HG03135 (cell line): ENCODE data around the gene LDLRAD3.

Source experiments
- ATAC-seq: cut with Tn5 transposase; IDR thresholded peaks from one replicate; pipeline ENCODE4 v1.9.1; 2021; ENCODE audit warnings: mild to moderate bottlenecking, moderate library complexity; ENCODE audit not compliant: unreplicated experiment

Gene LDLRAD3

DNA sequence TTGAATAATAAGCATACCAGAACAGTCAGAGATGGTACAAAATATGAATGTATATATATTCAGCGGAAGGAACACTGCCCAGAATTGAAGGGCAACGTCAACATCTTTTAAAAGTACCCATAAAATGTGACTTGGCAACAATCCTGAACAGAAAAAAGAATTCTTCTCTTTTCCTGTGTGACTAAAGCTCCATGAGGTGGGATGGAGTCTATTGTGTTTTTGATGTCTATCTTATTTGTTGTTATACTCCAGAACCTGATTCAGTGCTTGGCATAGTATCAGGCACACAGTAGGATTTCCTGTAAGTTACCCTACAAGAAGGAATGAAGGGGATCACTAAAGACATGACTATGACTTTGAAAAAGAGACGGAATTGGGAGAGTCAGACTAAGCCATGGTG is 10.3 kb downstream of the LDLRAD3 start:
- no peak for ATAC-seq

DNA sequence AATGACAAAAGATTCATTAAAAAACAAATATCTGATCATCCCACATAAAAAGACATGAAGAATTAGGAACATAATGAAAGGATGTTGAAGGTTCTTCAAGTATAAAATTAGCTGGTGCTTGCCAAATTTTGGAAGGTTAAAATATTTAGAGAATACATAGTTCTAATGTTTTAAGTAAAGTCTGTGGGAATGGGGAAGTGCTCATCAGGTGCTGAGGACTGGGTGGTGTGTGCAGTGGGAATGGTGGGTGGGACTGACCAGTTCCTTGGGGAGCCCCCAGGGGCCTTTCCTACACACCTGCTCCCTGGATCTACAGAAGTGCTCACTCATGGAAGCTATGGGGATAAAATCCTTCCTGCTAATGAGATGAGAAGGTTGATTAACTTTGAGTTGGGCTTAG is 11.8 kb downstream of the LDLRAD3 start:
- no peak for ATAC-seq

DNA sequence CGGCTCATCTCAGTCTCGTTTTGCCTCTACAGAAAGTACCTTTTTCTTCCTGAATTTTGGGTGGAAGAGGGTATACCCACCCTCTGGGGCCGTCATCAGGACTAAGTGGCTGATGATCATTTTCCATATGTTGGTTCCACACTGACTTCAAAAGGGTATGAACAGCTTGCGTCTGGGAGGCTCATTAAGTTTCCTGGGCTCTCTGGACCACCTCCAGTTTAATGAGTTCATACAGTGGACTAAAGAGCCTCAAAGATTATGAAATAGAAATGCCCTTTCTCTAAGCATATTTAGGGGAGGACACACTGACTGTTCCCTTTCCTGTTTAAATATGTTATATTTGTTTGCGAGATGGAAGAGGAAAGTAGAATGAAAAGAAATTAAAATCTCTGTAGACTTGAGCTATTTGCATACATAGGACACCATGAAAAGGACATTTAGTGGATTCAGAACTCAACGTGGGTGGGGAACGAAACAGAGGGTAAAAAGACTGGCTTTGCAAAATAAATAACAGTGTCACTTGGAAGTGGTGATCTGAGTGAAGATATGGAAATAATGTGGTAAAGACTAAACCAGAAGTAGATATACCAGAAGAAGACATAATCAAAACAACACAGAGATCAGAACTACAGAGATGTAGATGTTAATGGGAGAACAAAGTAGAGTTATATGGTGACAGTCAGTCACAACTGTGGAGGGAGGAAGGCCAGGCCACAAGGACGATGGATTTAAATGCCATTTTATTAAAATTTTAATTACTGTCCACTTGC is 18.7 kb downstream of the LDLRAD3 start:
- no peak for ATAC-seq

DNA sequence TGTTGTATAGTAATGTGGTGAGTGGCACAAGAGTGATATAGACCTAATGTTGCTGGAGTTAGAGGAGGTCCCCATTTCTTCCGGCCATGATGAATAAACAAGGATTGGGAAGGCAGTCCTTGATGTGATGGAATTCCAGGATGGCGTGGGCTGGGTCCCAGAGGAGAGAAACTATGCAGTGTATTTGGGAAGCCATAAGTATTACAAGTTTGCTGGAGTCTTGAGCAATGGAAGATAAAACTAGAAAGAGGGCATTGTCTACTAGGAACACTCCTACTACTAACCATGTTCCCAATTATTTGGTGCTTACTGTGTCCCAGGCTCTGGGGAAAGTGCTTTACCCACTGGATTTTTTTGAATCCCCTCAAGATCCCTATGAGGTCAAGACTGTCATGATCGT is 20.0 kb downstream of the LDLRAD3 start:
- ATAC-seq: no peak

DNA sequence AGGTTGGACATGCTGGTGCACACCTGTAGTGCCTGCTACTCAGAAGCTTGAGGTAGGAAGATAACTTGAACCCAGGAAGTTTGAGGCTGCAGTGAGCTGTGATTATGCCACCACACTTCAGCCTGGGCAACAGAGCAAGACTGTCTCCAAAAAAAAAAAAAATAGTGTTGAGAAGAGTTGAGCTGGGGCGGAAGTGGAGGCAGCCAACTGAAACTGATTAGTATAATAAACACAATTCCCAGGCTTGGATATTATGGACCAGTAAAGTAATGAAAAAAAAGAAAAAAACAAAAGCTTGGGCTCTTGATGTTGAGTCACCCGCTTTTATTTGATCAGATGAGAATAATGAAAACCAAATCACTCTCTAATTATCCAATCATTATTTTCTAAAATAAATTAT is 21.0 kb downstream of the LDLRAD3 start:
- ATAC-seq: no peak

DNA sequence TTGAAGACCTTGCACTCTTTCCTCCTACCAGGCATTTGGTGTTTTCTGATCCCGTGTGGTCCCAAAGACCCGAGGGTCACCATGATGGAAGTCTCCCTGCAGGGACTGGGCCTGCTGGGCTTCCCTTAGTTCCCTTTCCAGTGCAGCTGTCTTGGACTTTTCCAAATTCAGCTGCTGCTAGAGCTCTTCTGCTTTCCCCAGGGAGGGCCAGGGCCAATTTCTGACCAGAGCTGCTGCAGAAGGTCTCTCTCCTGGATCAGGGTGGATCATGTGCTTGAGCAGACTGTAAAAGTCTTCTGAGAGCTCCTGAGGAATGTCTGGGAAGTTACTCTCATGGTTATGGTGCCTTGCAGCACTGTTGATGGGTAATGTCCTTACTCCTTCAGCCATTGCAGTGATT is 23.2 kb downstream of the LDLRAD3 start:
- no peak for ATAC-seq

DNA sequence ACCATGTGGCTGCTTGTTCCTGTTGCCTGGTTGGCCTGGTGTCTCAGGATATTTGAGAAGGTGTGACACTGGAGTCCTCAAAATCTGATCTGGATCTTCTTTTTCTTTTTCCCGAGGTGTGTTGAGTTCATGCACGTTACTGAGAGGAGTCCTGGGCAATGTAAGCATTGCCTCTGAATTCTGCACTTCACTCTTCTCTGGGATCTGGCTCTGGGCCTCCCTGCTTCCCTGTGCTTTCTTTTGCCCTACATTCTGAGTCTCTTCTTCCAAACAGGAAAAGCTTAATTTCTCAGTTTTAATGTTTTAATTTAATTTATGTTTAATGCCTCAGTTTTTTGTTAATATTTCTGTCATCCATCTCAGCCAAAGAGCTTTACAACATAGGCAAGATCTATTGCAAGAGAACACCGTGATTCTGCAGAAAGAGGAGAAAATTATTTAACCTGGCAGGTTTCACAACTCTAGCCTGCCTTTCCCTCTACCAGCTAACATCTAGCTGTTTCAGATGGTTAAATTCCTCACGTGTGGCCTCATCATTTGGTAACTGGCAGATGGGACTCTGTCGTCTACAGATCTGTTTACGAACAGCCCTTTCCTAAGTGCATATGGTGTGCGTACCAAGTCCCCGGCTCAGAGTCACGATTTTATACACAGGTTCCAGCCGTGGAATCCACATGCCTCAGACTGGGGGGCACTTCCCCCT is 24.7 kb downstream of the LDLRAD3 start:
- ATAC-seq: no peak

DNA sequence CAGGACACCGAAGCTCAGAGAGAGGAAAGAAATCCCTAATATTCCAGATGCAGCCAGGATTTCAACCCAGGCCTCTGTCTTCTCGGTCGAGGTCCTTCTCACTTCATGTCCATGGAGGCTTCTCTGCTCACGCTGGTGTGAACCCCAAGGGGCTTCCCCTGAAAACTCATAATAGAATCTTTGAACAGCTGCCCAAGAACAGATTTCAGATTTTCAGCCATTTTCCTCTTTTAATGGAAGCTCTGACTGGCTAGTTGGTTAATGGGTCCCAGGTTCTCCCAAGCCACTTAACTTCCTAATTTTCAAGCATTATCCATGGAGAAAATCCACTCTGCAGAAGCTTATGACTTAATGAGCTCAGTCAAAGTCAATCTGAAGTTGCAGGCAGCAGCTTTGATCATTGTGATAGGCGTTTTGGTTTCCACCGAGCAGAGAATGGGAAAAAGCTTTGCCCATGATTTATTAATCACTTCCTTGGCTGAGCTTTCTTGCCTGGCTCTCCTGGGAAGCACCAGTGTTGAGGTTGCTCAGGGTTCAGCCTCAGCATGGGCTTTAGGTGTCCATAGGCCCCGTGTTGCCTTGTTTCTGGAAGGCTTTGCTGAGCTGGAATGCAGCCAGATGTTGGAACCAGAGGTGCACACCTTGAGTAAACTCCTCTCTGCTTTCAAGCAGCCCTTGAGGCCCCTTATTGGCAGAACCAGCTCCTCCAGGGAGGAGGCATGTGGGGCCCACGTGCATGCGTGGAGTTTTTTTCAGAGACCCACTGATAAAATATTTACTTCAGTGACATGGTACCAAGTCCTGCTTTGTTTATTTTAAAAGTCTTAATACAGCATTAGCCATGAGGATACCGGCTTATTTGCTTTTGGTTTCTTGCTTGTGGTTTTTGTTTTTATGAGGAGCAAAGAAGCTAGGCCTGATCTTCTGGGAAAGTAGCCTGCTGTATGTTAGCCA is 25.5 kb downstream of the LDLRAD3 start:
- ATAC-seq: no peak

DNA sequence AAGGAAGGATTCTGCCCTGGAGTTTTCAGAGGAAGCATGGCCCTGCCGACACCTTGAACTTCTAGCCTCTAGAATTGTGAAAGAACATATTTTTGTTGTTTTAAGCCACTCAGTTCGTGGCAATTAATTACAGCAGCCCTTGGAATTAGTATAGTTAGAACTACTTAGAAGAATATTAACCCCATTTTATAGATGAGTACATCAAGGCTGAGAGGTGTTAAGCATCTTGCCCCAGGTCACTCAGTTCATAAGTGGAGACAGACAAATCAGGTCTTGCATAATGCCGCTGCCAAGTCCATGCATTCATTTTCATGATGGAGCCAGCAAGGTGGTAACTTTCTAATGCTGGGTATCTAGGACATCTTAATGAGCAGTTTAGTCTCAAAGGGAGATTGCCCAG is 26.6 kb downstream of the LDLRAD3 start:
- no peak for ATAC-seq

DNA sequence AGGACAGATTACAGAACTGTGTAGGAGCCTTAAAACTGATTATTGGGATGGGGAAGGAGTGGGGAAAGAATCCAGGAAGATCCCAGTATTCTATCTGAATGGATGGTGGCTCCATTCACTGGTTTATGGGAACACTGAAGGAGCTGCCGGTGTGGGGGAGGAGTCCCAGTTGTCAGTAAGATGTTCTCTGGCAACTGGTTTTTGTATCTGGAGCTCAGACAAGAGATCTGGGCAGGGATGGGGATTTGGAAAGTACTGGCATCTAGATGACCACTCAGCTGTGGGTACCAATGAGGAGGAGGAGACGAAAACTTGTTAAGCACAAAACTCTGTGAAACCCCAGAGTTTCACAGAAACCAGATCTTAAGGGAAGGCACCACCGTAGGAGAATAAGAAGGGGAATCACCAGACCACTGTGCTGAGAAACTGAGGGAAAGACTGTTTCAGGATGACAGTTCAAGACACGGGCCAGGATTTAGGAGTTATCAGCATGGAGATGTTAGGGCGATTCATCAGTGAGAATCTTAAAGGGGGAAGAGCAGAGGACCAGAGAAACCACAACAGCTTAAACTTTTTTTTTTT is 28.1 kb downstream of the LDLRAD3 start:
- ATAC-seq: no peak

DNA sequence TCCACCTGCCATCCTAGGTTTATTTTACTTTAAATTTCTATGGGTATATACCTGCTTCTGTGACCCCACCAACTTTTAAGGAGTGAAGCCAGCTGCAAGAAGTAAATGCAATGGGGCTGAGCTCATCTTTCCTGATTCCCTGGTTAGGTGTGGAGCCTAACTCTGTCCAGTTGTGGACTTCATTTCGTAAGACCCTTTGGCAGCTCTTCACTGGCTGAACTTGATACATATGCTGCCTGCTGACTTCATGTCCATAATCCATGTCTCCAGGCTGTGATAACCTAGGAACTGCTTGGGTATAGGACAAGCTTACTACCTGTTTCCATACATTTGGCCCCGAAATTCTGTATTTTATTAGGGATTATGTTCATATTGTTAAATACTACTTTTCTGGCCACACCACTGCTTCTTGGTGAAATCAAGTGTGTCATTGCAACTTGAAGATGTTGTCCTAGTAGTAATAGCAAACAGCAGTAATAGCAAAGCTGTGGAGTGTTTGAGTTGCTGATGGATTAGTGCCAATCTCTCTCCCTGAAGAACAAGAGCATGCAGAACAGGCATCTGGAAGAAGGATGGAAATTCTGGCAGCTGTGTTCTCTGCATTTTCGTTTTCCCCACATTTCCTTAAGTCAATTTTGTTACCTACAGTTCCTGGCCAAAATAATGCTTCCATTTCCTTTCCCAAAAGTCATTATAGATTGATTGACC is 31.2 kb downstream of the LDLRAD3 start:
- ATAC-seq: no peak

DNA sequence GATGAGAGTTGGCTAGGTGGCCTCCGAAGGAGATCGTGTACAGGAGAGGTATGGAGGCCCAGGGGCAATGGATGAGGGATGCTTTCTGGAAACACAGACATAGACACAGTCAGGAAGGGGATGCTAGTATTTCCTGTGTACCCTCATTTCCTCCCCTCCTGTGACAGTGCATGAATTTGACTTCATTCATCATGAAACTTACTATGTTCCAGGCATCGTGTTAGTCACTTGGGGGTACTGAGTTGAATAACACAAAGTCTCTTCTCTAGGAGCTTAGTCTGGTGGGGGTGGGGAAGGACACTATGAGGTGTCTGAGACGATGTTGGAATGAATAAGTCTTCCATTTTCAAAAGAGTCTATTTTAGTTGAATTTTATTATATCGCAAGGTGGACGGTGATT is 32.6 kb downstream of the LDLRAD3 start:
- ATAC-seq: no peak

DNA sequence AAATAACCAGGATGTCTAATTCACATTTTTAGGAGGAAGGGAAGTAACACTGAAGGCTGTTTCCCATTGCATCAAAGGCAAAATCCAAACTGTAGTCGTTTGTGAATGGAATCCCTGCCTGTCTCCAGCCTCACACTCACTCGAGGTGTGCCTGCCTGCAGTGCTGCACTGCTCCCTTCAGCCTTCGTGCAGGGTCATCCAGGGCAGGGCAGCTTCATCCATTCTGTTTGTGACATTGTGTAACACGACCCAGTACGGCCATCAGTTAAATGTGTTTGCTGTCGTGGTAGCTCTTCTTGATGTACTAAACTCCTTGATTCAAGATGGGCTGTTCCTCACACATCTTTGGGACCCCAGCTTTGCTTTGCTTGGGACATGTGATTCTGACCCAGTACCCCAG is 34.3 kb downstream of the LDLRAD3 start:
- no peak for ATAC-seq

DNA sequence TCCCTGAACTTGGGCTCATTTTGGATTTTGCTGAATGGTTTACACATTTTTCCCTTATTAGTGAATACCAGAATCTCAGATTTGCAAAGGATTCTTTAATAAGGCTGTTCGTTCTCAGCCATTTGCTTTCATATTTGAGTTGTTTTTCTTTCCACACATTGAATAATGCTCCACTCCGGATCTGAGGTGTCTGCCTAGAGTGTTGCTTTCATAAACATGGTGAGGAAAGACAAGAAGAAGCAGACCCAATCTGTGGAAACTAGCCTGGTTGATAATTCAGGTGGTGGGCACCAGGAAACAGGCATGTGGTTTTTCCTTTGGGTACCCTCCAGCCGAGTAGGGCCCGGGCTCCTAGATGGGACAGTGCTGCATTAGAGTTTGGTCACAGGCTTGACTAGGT is 35.0 kb downstream of the LDLRAD3 start:
- ATAC-seq: no peak

DNA sequence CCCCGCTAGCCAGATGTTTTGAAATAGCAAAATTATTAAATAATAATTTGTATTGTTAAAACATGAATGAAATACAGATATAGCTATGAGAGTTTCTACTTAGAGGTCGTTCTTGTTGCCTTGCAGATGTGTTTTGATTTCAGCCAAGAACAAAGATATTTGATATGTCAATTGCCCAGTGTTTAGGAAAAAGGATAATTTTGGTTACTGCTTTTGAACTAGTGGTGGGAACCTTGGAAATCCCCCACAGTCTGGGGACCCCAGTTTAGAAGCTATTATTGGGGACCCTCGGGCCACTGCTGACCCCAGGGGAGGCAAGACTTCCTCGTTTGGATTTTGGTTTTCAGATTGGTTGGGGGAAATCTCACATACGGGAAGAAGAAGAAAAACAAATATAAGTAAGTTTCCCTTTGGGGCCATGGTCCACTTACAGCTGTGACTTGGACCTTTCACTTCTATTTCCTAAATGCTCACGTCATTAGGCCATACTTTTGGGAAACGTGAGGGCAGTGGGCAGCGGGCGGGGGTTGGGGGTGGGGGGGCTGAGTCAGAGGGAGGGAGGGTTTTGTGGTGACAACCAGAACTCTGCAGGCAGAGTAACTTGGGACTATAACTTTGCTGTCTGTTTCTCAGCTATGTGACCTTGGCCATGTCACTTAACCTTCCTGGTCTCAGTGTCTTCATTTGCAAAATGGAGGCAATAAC is 37.0 kb downstream of the LDLRAD3 start:
- no peak for ATAC-seq

DNA sequence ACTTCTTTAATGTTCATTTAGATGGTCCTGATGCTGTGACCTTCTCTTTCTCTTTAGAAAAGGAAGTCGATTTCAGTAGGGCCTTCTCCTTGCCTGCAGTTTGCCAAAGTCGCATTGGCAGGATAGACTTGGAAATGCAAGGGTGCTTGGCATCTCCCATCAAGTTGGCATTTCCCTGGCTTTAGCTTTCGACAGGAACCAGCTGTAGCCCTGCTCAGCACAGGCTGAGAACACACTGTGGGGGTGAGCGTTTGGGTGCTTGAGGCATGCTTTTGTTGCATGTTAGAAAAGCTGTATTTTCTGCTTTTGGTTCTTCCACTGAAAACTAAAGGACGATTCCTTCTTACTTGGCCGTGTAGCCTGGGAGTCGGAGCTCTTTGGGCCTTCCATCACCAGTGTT is 37.7 kb downstream of the LDLRAD3 start:
- ATAC-seq: no peak

DNA sequence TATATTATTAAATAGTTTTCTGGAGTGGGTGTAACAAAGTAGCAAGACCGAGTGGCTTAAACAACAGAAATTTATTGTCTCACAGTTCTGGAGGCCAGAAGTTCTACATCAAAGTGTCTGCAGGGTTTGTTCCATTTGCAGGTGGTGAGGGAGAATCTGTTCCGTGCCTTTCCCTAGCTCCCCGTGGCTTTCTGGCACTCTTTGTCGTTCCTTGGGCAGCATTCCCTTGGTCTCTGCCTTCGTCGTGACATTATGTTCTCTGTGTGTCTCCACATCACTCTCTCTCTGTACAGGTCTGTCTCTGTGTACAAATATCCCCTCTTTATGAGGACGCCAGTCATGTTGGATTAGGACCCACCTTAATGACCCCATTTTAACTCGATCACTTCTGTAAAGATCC is 38.2 kb downstream of the LDLRAD3 start:
- ATAC-seq: no peak

DNA sequence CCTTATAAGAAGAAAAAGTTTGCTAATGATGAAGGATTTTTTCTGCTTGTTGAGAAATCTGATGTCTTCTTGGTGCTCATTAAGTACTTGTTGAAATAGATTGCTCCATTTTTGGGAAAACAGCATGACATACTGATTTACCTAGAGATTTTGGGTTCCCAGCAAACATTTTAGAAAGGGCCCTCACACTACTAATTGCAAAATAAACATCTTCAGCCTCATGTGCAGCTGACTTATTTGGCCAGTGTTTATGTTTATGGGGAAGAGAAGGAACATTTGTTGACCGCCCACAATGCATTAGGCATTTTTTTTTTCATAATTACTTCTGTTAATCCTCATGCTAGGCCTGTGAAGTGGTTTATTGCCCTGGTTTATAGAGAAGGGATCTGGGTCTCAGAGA is 40.1 kb downstream of the LDLRAD3 start:
- no peak for ATAC-seq

DNA sequence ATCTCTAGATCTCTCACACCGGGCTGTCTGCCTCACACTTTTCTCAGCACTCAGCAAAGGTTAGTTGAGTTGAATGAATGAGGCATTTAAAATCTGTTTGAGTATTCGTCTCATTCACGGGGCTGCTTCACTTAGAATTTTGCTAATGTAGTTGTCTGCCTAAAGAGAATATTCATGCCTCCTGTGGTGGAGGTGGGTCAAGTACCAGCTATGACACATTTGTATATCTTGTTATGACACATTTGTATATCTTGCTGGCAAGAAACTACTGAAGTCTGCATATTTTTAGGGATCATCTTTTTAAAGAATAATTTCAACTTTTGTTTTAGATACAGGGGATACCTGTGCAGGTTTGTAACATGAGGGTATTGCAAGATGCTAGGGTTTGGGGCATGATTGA is 43.1 kb downstream of the LDLRAD3 start:
- ATAC-seq: no peak

DNA sequence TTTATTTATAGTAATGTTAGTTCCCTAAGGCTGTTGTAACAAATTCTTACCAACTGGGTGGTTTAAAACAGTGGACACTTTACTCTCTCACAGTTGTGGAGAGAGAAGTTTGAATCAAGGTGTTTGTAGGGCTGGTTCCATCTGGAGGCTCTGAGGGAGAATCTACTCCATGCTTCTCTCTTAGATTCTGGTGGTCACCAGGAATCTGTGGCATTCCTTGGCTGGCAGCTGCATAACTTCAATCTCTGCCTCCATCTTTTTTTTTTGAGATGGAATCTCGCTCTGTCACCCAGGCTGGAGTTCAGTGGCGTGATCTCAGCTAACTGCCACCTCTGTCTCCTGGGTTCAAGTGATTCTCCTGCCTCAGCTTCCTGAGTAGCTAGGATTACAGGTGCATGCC is 46.3 kb downstream of the LDLRAD3 start:
- no peak for ATAC-seq
